ENCODE results near the gene STYK1.

Gene STYK1

GRCh38 chr12:10633541-10633940 is 40.3 kb downstream of the STYK1 start:
- DNase-seq, result no peak
- no peak overlapping the region for H3K27ac ChIP-seq (ENCODE audit: low read length)
- peaks cover 7% of the 10 kb centered on the region for H3K27me3 ChIP-seq (ENCODE audit: insufficient read depth, low read length, poor library complexity)
- no peaks in the 10 kb centered on the region for H3K36me3 ChIP-seq (ENCODE audit: insufficient read depth, low read length)
- H2AFZ ChIP-seq (ENCODE audit: low read depth, low read length), result no peak overlapping the region
- no peak for TF ChIP-seq CTCF (IDR thresholded peaks at IDR 0.05; ENCODE audit: borderline replicate concordance, extremely low read depth, low read length, poor library complexity, severe bottlenecking)
- TF ChIP-seq EZH2 (IDR thresholded peaks at IDR 0.05; ENCODE audit: borderline replicate concordance, low read depth, low read length, severe bottlenecking), result no peak
- ATAC-seq (ENCODE audit: insufficient read depth, low read depth), result no peak
- H3K4me3 ChIP-seq (ENCODE audit: low read depth in 1 of 2, low read length in 2 of 2), result no peak overlapping the region
- no peak overlapping the region for H3K9ac ChIP-seq (ENCODE audit: low read depth, low read length)
- H3K9me3 ChIP-seq (ENCODE audit: insufficient read depth, low read length, severe bottlenecking), result no peaks in the 10 kb centered on the region
- no peaks in the 10 kb centered on the region for H3K79me2 ChIP-seq (ENCODE audit: insufficient read depth, low read length)
- H4K20me1 ChIP-seq (ENCODE audit: insufficient read depth, low read length), result no peaks in the 10 kb centered on the region
- H3K4me2 ChIP-seq (ENCODE audit: insufficient read depth, low read length), result no peak overlapping the region
- H3K4me1 ChIP-seq (ENCODE audit: insufficient read depth, low read length), result no peaks in the 10 kb centered on the region

GRCh38 chr12:10632226-10632625 is 41.6 kb downstream of the STYK1 start:
- Histone ChIP-seq H3K27ac (ENCODE audit: low read length) (no peak overlapping the region), H3K9me3 (ENCODE audit: insufficient read depth, low read length, severe bottlenecking) (no peaks in the 10 kb centered on the region), H2AFZ (ENCODE audit: low read depth, low read length) (no peak overlapping the region), H3K4me2 (ENCODE audit: insufficient read depth, low read length) (no peak overlapping the region), H3K4me1 (ENCODE audit: insufficient read depth, low read length) (no peaks in the 10 kb centered on the region), H3K27me3 (ENCODE audit: insufficient read depth, low read length, poor library complexity) (peaks cover 13% of the 10 kb centered on the region), H3K36me3 (ENCODE audit: insufficient read depth, low read length) (no peaks in the 10 kb centered on the region), H3K4me3 (ENCODE audit: low read depth in 1 of 2, low read length in 2 of 2) (no peak overlapping the region), H3K9ac (ENCODE audit: low read depth, low read length) (no peak overlapping the region), H4K20me1 (ENCODE audit: insufficient read depth, low read length) (no peaks in the 10 kb centered on the region), H3K79me2 (ENCODE audit: insufficient read depth, low read length) (no peaks in the 10 kb centered on the region)
- ATAC-seq (ENCODE audit: insufficient read depth, low read depth), result no peak
- no peak for DNase-seq
- TF ChIP-seq CTCF (IDR thresholded peaks at IDR 0.05; ENCODE audit: borderline replicate concordance, extremely low read depth, low read length, poor library complexity, severe bottlenecking) (no peak), EZH2 (IDR thresholded peaks at IDR 0.05; ENCODE audit: borderline replicate concordance, low read depth, low read length, severe bottlenecking) (no peak)

GRCh38 chr12:10624605-10625004 is 49.2 kb downstream of the STYK1 start:
- no peaks in the 10 kb centered on the region for H4K20me1 ChIP-seq (ENCODE audit: insufficient read depth, low read length)
- DNase-seq, result no peak
- no peaks in the 10 kb centered on the region for H3K9me3 ChIP-seq (ENCODE audit: insufficient read depth, low read length, severe bottlenecking)
- TF ChIP-seq CTCF (IDR thresholded peaks at IDR 0.05; ENCODE audit: borderline replicate concordance, extremely low read depth, low read length, poor library complexity, severe bottlenecking), result no peak
- no peak overlapping the region for H3K27ac ChIP-seq (ENCODE audit: low read length)
- no peaks in the 10 kb centered on the region for H3K79me2 ChIP-seq (ENCODE audit: insufficient read depth, low read length)
- H3K4me2 ChIP-seq (ENCODE audit: insufficient read depth, low read length), result no peak overlapping the region
- H3K4me3 ChIP-seq (ENCODE audit: low read depth in 1 of 2, low read length in 2 of 2), result no peak overlapping the region
- no peaks in the 10 kb centered on the region for H3K4me1 ChIP-seq (ENCODE audit: insufficient read depth, low read length)
- ATAC-seq (ENCODE audit: insufficient read depth, low read depth), result no peak
- no peaks in the 10 kb centered on the region for H3K36me3 ChIP-seq (ENCODE audit: insufficient read depth, low read length)
- peaks cover 18% of the 10 kb centered on the region for H3K27me3 ChIP-seq (ENCODE audit: insufficient read depth, low read length, poor library complexity)
- no peak overlapping the region for H2AFZ ChIP-seq (ENCODE audit: low read depth, low read length)
- H3K9ac ChIP-seq (ENCODE audit: low read depth, low read length), result no peak overlapping the region

- Histone ChIP-seq H3K27me3 (ENCODE audit: insufficient read depth, low read length, poor library complexity) (peaks cover 21% of the 10 kb centered on the region), H3K27ac (ENCODE audit: low read length) (no peak overlapping the region), H3K79me2 (ENCODE audit: insufficient read depth, low read length) (no peaks in the 10 kb centered on the region), H3K4me3 (ENCODE audit: low read depth in 1 of 2, low read length in 2 of 2) (no peak overlapping the region), H3K36me3 (ENCODE audit: insufficient read depth, low read length) (no peaks in the 10 kb centered on the region), H3K9ac (ENCODE audit: low read depth, low read length) (no peak overlapping the region), H3K4me1 (ENCODE audit: insufficient read depth, low read length) (no peaks in the 10 kb centered on the region), H2AFZ (ENCODE audit: low read depth, low read length) (no peak overlapping the region), H3K9me3 (ENCODE audit: insufficient read depth, low read length, severe bottlenecking) (no peaks in the 10 kb centered on the region), H3K4me2 (ENCODE audit: insufficient read depth, low read length) (no peak overlapping the region), H4K20me1 (ENCODE audit: insufficient read depth, low read length) (no peaks in the 10 kb centered on the region)
- TF ChIP-seq CTCF (IDR thresholded peaks at IDR 0.05; ENCODE audit: borderline replicate concordance, extremely low read depth, low read length, poor library complexity, severe bottlenecking), result no peak
- no peak for TF ChIP-seq EZH2 (IDR thresholded peaks at IDR 0.05; ENCODE audit: borderline replicate concordance, low read depth, low read length, severe bottlenecking)
- DNase-seq (no peak), ATAC-seq (ENCODE audit: insufficient read depth, low read depth) (no peak)
Observed at GRCh38 chr12:10623131-10623530, 50.7 kb downstream of the STYK1 start.
